Ovary (tissue), 3 donors: ENCODE results near the gene ABCG5.

Experiments
- EP300 ChIP-seq: sonication (generic); formaldehyde crosslinking; IDR thresholded peaks from one replicate; pipeline ENCODE4 v1.6.1; 2017; ENCODE audit warnings: antibody characterized with exemption
- POLR2A ChIP-seq: fragments of 450-650 bp; IDR thresholded peaks from one replicate; pipeline ENCODE4 v1.6.1; 2017; ENCODE audit warnings: antibody characterized with exemption, mild to moderate bottlenecking, moderate library complexity
- TF ChIP-seq, protein P1 (sequence below), 3 donors: fragments of 450-650 bp in 2 of 3; fragments of 200-600 bp in 1 of 3; IDR thresholded peaks; one replicate each; pipeline versions ENCODE4 v1.5.1 to v1.8.0; 2016 to 2022; ENCODE audit warnings: antibody characterized with exemption in 3 of 3, mild to moderate bottlenecking in 1 of 3
- donor health status: DM: no; HTN: no; CAD: no.

GRCh38 chr2:43877782-43878464 lies 39.3 kb upstream of the ABCG5 start:
- TF ChIP-seq, protein P1, sequence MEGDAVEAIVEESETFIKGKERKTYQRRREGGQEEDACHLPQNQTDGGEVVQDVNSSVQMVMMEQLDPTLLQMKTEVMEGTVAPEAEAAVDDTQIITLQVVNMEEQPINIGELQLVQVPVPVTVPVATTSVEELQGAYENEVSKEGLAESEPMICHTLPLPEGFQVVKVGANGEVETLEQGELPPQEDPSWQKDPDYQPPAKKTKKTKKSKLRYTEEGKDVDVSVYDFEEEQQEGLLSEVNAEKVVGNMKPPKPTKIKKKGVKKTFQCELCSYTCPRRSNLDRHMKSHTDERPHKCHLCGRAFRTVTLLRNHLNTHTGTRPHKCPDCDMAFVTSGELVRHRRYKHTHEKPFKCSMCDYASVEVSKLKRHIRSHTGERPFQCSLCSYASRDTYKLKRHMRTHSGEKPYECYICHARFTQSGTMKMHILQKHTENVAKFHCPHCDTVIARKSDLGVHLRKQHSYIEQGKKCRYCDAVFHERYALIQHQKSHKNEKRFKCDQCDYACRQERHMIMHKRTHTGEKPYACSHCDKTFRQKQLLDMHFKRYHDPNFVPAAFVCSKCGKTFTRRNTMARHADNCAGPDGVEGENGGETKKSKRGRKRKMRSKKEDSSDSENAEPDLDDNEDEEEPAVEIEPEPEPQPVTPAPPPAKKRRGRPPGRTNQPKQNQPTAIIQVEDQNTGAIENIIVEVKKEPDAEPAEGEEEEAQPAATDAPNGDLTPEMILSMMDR (IDR thresholded peaks at IDR 0.05), result peak; percentile 49 to 65 (median 56)
- no peak for TF ChIP-seq POLR2A
- no peak for TF ChIP-seq EP300
